ENCODE results near the gene CWC27. TPM values are rescaled to one million over a fixed set of nuclear protein-coding genes. Genes with fewer than 3 reads are reported as not detected.

Gene CWC27
- total RNA-seq, 1 donor from 2014 or later: 32.9 TPM

- Mint-ChIP-seq H3K4me3 (ENCODE audit: low read depth) (no peak overlapping the region), H3K36me3 (ENCODE audit: low read depth) (peaks cover 8% of the 10 kb centered on the region), H3K4me1 (ENCODE audit: low read depth) (peaks cover 3% of the 10 kb centered on the region), H3K9me3 (no peaks in the 10 kb centered on the region), H3K27me3 (ENCODE audit: low read depth) (no peaks in the 10 kb centered on the region), H3K27ac (no peak overlapping the region)
- DNase-seq (ENCODE audit: low spot score): no peak
- intact Hi-C loops (cut with micrococcal nuclease): no loop called here
Measured at GRCh38 chr5:64831996-64832395, 63.3 kb downstream of the CWC27 start.

- H3K4me3 Mint-ChIP-seq (ENCODE audit: low read depth): no peak overlapping the region
Measured at GRCh38 chr5:64834037-64834436, 65.3 kb downstream of the CWC27 start.

GRCh38 chr5:64834611-64835010 is 65.9 kb downstream of the CWC27 start:
- Mint-ChIP-seq H3K27me3 (ENCODE audit: low read depth) (no peaks in the 10 kb centered on the region), H3K9me3 (no peaks in the 10 kb centered on the region), H3K4me3 (ENCODE audit: low read depth) (no peak overlapping the region), H3K36me3 (ENCODE audit: low read depth) (peaks cover 14% of the 10 kb centered on the region), H3K4me1 (ENCODE audit: low read depth) (peaks cover 3% of the 10 kb centered on the region), H3K27ac (no peak overlapping the region)
- intact Hi-C loops (cut with micrococcal nuclease): no loop called here
- DNase-seq (ENCODE audit: low spot score): no peak

More at GRCh38 chr5:64834037-64834436, 65.3 kb downstream of the CWC27 start:
- Mint-ChIP-seq H3K27me3 (ENCODE audit: low read depth) (no peaks in the 10 kb centered on the region), H3K27ac (no peak overlapping the region), H3K9me3 (no peaks in the 10 kb centered on the region), H3K4me1 (ENCODE audit: low read depth) (peaks cover 3% of the 10 kb centered on the region), H3K36me3 (ENCODE audit: low read depth) (peaks cover 8% of the 10 kb centered on the region)
- no peak for DNase-seq (ENCODE audit: low spot score)
- intact Hi-C loops (cut with micrococcal nuclease): no loop called here

- Mint-ChIP-seq H3K4me3 (ENCODE audit: low read depth) (no peak overlapping the region), H3K9me3 (no peaks in the 10 kb centered on the region), H3K36me3 (ENCODE audit: low read depth) (peaks cover 15% of the 10 kb centered on the region), H3K4me1 (ENCODE audit: low read depth) (peaks cover 3% of the 10 kb centered on the region), H3K27ac (no peak overlapping the region), H3K27me3 (ENCODE audit: low read depth) (no peaks in the 10 kb centered on the region)
- intact Hi-C loops (cut with micrococcal nuclease): no loop called here
- DNase-seq (ENCODE audit: low spot score): no peak
Measured at GRCh38 chr5:64835266-64835665, 66.5 kb downstream of the CWC27 start.

- intact Hi-C loops (cut with micrococcal nuclease): no loop called here
- H3K36me3 Mint-ChIP-seq (ENCODE audit: low read depth): peaks cover 22% of the 10 kb centered on the region
- no peak overlapping the region for H3K4me3 Mint-ChIP-seq (ENCODE audit: low read depth)
- no peaks in the 10 kb centered on the region for H3K27me3 Mint-ChIP-seq (ENCODE audit: low read depth)
- H3K27ac Mint-ChIP-seq: no peak overlapping the region
- peaks cover 3% of the 10 kb centered on the region for H3K4me1 Mint-ChIP-seq (ENCODE audit: low read depth)
- DNase-seq (ENCODE audit: low spot score): no peak
- H3K9me3 Mint-ChIP-seq: peaks cover 8% of the 10 kb centered on the region
Measured at GRCh38 chr5:64836190-64836755, 67.5 kb downstream of the CWC27 start.

- H3K27me3 Mint-ChIP-seq (ENCODE audit: low read depth): no peaks in the 10 kb centered on the region
- no peak overlapping the region for H3K27ac Mint-ChIP-seq
- peaks cover 25% of the 10 kb centered on the region for H3K36me3 Mint-ChIP-seq (ENCODE audit: low read depth)
- intact Hi-C loops (cut with micrococcal nuclease): no loop called here
- peaks cover 11% of the 10 kb centered on the region for H3K9me3 Mint-ChIP-seq
- H3K4me1 Mint-ChIP-seq (ENCODE audit: low read depth): peaks cover 3% of the 10 kb centered on the region
- DNase-seq (ENCODE audit: low spot score): no peak
- no peak overlapping the region for H3K4me3 Mint-ChIP-seq (ENCODE audit: low read depth)
Measured at GRCh38 chr5:64836786-64837185, 68.1 kb downstream of the CWC27 start.

- peaks cover 11% of the 10 kb centered on the region for H3K9me3 Mint-ChIP-seq
- no peak overlapping the region for H3K27ac Mint-ChIP-seq
- no peak overlapping the region for H3K4me3 Mint-ChIP-seq (ENCODE audit: low read depth)
- no peaks in the 10 kb centered on the region for H3K27me3 Mint-ChIP-seq (ENCODE audit: low read depth)
- peaks cover 25% of the 10 kb centered on the region for H3K36me3 Mint-ChIP-seq (ENCODE audit: low read depth)
- DNase-seq (ENCODE audit: low spot score): no peak
- H3K4me1 Mint-ChIP-seq (ENCODE audit: low read depth): peaks cover 3% of the 10 kb centered on the region
- intact Hi-C loops (cut with micrococcal nuclease): no loop called here
Measured at GRCh38 chr5:64838376-64838775, 69.6 kb downstream of the CWC27 start.

GRCh38 chr5:64838803-64839202 is 70.1 kb downstream of the CWC27 start:
- Mint-ChIP-seq H3K4me3 (ENCODE audit: low read depth) (no peak overlapping the region), H3K9me3 (peaks cover 11% of the 10 kb centered on the region), H3K4me1 (ENCODE audit: low read depth) (peaks cover 3% of the 10 kb centered on the region), H3K27ac (no peak overlapping the region), H3K36me3 (ENCODE audit: low read depth) (peaks cover 25% of the 10 kb centered on the region), H3K27me3 (ENCODE audit: low read depth) (no peaks in the 10 kb centered on the region)
- intact Hi-C loops (cut with micrococcal nuclease): no loop called here
- no peak for DNase-seq (ENCODE audit: low spot score)

- Mint-ChIP-seq H3K36me3 (ENCODE audit: low read depth) (peaks cover 26% of the 10 kb centered on the region), H3K27ac (no peak overlapping the region), H3K4me3 (ENCODE audit: low read depth) (no peak overlapping the region), H3K9me3 (peaks cover 14% of the 10 kb centered on the region), H3K4me1 (ENCODE audit: low read depth) (peaks cover 3% of the 10 kb centered on the region), H3K27me3 (ENCODE audit: low read depth) (no peaks in the 10 kb centered on the region)
- DNase-seq (ENCODE audit: low spot score): no peak
- intact Hi-C loops (cut with micrococcal nuclease): no loop called here
Measured at GRCh38 chr5:64839936-64840335, 71.2 kb downstream of the CWC27 start.

GRCh38 chr5:64840958-64841357 is 72.2 kb downstream of the CWC27 start:
- H3K27me3 Mint-ChIP-seq (ENCODE audit: low read depth): no peaks in the 10 kb centered on the region
- peaks cover 36% of the 10 kb centered on the region for H3K36me3 Mint-ChIP-seq (ENCODE audit: low read depth)
- intact Hi-C loops (cut with micrococcal nuclease): no loop called here

GRCh38 chr5:64853777-64854176 is 85.0 kb downstream of the CWC27 start:
- Mint-ChIP-seq H3K9me3 (no peaks in the 10 kb centered on the region), H3K27ac (no peak overlapping the region), H3K4me3 (ENCODE audit: low read depth) (no peak overlapping the region), H3K36me3 (ENCODE audit: low read depth) (no peaks in the 10 kb centered on the region), H3K27me3 (ENCODE audit: low read depth) (no peaks in the 10 kb centered on the region), H3K4me1 (ENCODE audit: low read depth) (no peaks in the 10 kb centered on the region)
- DNase-seq (ENCODE audit: low spot score): no peak
- intact Hi-C loops (cut with micrococcal nuclease): no loop called here

More at GRCh38 chr5:64840958-64841357, 72.2 kb downstream of the CWC27 start:
- Mint-ChIP-seq H3K9me3 (peaks cover 24% of the 10 kb centered on the region), H3K4me3 (ENCODE audit: low read depth) (no peak overlapping the region), H3K27ac (no peak overlapping the region), H3K4me1 (ENCODE audit: low read depth) (peaks cover 3% of the 10 kb centered on the region)
- no peak for DNase-seq (ENCODE audit: low spot score)

GRCh38 chr5:64854855-64855254 is 86.1 kb downstream of the CWC27 start:
- Mint-ChIP-seq H3K27me3 (ENCODE audit: low read depth) (no peaks in the 10 kb centered on the region), H3K9me3 (no peaks in the 10 kb centered on the region), H3K36me3 (ENCODE audit: low read depth) (no peaks in the 10 kb centered on the region), H3K27ac (no peak overlapping the region), H3K4me3 (ENCODE audit: low read depth) (no peak overlapping the region), H3K4me1 (ENCODE audit: low read depth) (no peaks in the 10 kb centered on the region)
- intact Hi-C loops (cut with micrococcal nuclease): no loop called here
- no peak for DNase-seq (ENCODE audit: low spot score)

GRCh38 chr5:64859881-64860280 is 91.2 kb downstream of the CWC27 start:
- Mint-ChIP-seq H3K9me3 (no peaks in the 10 kb centered on the region), H3K4me3 (ENCODE audit: low read depth) (no peak overlapping the region), H3K27me3 (ENCODE audit: low read depth) (no peaks in the 10 kb centered on the region), H3K36me3 (ENCODE audit: low read depth) (no peaks in the 10 kb centered on the region), H3K4me1 (ENCODE audit: low read depth) (no peaks in the 10 kb centered on the region), H3K27ac (no peak overlapping the region)
- intact Hi-C loops (cut with micrococcal nuclease): no loop called here
- DNase-seq (ENCODE audit: low spot score): no peak

GRCh38 chr5:64861281-64861680 is 92.6 kb downstream of the CWC27 start:
- Mint-ChIP-seq H3K4me3 (ENCODE audit: low read depth) (no peak overlapping the region), H3K9me3 (no peaks in the 10 kb centered on the region), H3K27me3 (ENCODE audit: low read depth) (no peaks in the 10 kb centered on the region), H3K36me3 (ENCODE audit: low read depth) (no peaks in the 10 kb centered on the region), H3K4me1 (ENCODE audit: low read depth) (no peaks in the 10 kb centered on the region), H3K27ac (no peak overlapping the region)
- intact Hi-C loops (cut with micrococcal nuclease): no loop called here
- no peak for DNase-seq (ENCODE audit: low spot score)

Measured in activated T-helper 2 cell treated with anti-CD3 and anti-CD28 coated beads, Interferon-gamma antibody, Interleukin-2, Interleukin-4, amounts not matched to agents 10 μg/mL and 5 μg/mL and 100 μg/mL, durations not matched to agents 14 hours and 24 hours and 36 hours (primary cell).